ENCODE measurements around the gene LMO7. TPM values are rescaled to one million over a fixed set of nuclear protein-coding genes. Genes with fewer than 3 reads are reported as not detected.

Gene LMO7
- total RNA-seq, 1 donor from 2014 or later, result 12.3 TPM

- no peak for TF ChIP-seq CTCF (IDR thresholded peaks at IDR 0.05; ENCODE audit: insufficient read depth, low read length, poor library complexity, severe bottlenecking)
- peaks cover 3% of the 10 kb centered on the region for H3K36me3 ChIP-seq (ENCODE audit: control insufficient read depth, insufficient read depth, low read length)
- no peaks in the 10 kb centered on the region for H3K27me3 ChIP-seq (ENCODE audit: control insufficient read depth, insufficient read depth, low read length)
Observed at GRCh38 chr13:75843074-75843473, 206.9 kb downstream of the LMO7 start.

GRCh38 chr13:75843991-75844390, 207.9 kb downstream of the LMO7 start:
- TF ChIP-seq CTCF (IDR thresholded peaks at IDR 0.05; ENCODE audit: insufficient read depth, low read length, poor library complexity, severe bottlenecking), result no peak
- H3K27me3 ChIP-seq (ENCODE audit: control insufficient read depth, insufficient read depth, low read length), result no peaks in the 10 kb centered on the region
- peaks cover 1% of the 10 kb centered on the region for H3K36me3 ChIP-seq (ENCODE audit: control insufficient read depth, insufficient read depth, low read length)
- H3K4me3 ChIP-seq (ENCODE audit: low read depth, low read length), result no peak overlapping the region
- no peak for DNase-seq (ENCODE audit: low read depth)

More at GRCh38 chr13:75843074-75843473, 206.9 kb downstream of the LMO7 start:
- DNase-seq (ENCODE audit: low read depth), result no peak
- H3K4me3 ChIP-seq (ENCODE audit: low read depth, low read length), result no peak overlapping the region

- no peak overlapping the region for H3K4me3 ChIP-seq (ENCODE audit: low read depth, low read length)
- no peaks in the 10 kb centered on the region for H3K27me3 ChIP-seq (ENCODE audit: control insufficient read depth, insufficient read depth, low read length)
- no peak for TF ChIP-seq CTCF (IDR thresholded peaks at IDR 0.05; ENCODE audit: insufficient read depth, low read length, poor library complexity, severe bottlenecking)
- H3K36me3 ChIP-seq (ENCODE audit: control insufficient read depth, insufficient read depth, low read length), result peaks cover 2% of the 10 kb centered on the region
- no peak for DNase-seq (ENCODE audit: low read depth)
Observed at GRCh38 chr13:75847588-75847987, 211.5 kb downstream of the LMO7 start.

GRCh38 chr13:75850916-75851315, 214.8 kb downstream of the LMO7 start:
- H3K36me3 ChIP-seq (ENCODE audit: control insufficient read depth, insufficient read depth, low read length), result peaks cover 2% of the 10 kb centered on the region
- no peaks in the 10 kb centered on the region for H3K27me3 ChIP-seq (ENCODE audit: control insufficient read depth, insufficient read depth, low read length)
- TF ChIP-seq CTCF (IDR thresholded peaks at IDR 0.05; ENCODE audit: insufficient read depth, low read length, poor library complexity, severe bottlenecking), result no peak
- no peak for DNase-seq (ENCODE audit: low read depth)
- H3K4me3 ChIP-seq (ENCODE audit: low read depth, low read length), result no peak overlapping the region

GRCh38 chr13:75855216-75855615, 219.1 kb downstream of the LMO7 start:
- DNase-seq (ENCODE audit: low read depth), result no peak
- no peaks in the 10 kb centered on the region for H3K27me3 ChIP-seq (ENCODE audit: control insufficient read depth, insufficient read depth, low read length)
- H3K36me3 ChIP-seq (ENCODE audit: control insufficient read depth, insufficient read depth, low read length), result peaks cover 2% of the 10 kb centered on the region
- no peak overlapping the region for H3K4me3 ChIP-seq (ENCODE audit: low read depth, low read length)
- no peak for TF ChIP-seq CTCF (IDR thresholded peaks at IDR 0.05; ENCODE audit: insufficient read depth, low read length, poor library complexity, severe bottlenecking)

GRCh38 chr13:75855847-75856246, 219.7 kb downstream of the LMO7 start:
- no peak for TF ChIP-seq CTCF (IDR thresholded peaks at IDR 0.05; ENCODE audit: insufficient read depth, low read length, poor library complexity, severe bottlenecking)
- H3K4me3 ChIP-seq (ENCODE audit: low read depth, low read length), result no peak overlapping the region
- DNase-seq (ENCODE audit: low read depth), result no peak
- no peaks in the 10 kb centered on the region for H3K27me3 ChIP-seq (ENCODE audit: control insufficient read depth, insufficient read depth, low read length)
- no peaks in the 10 kb centered on the region for H3K36me3 ChIP-seq (ENCODE audit: control insufficient read depth, insufficient read depth, low read length)

All from kidney epithelial cell (primary cell).